Retina (tissue), 1 donor: ENCODE data around the gene PDE10A.

Source experiments
- DNase-seq: peaks from one replicate; pipeline ENCODE4 v3.0.0-alpha.2; 2016

The PDE10A gene

GRCh38 chr6:165653607-165654006 is 9.4 kb downstream of the PDE10A start:
- DNase-seq: no peak

GRCh38 chr6:165653196-165653595 is 9.8 kb downstream of the PDE10A start:
- DNase-seq: no peak

- DNase-seq: no peak
Observed at GRCh38 chr6:165652766-165653165, 10.3 kb downstream of the PDE10A start.

- peak; percentile 42 for DNase-seq
Observed at GRCh38 chr6:165649166-165650137, 13.6 kb downstream of the PDE10A start.

GRCh38 chr6:165647041-165647440 is 16.0 kb downstream of the PDE10A start:
- no peak for DNase-seq

GRCh38 chr6:165645919-165646318 is 17.1 kb downstream of the PDE10A start:
- DNase-seq: no peak

- no peak for DNase-seq
Observed at GRCh38 chr6:165644586-165645266, 18.3 kb downstream of the PDE10A start.

GRCh38 chr6:165643015-165643414 is 20.0 kb downstream of the PDE10A start:
- DNase-seq: no peak

- no peak for DNase-seq
Observed at GRCh38 chr6:165641672-165642156, 21.3 kb downstream of the PDE10A start.

- no peak for DNase-seq
Observed at GRCh38 chr6:165640806-165641205, 22.2 kb downstream of the PDE10A start.

- no peak for DNase-seq
Observed at GRCh38 chr6:165638530-165638929, 24.5 kb downstream of the PDE10A start.

GRCh38 chr6:165637586-165637985 is 25.5 kb downstream of the PDE10A start:
- no peak for DNase-seq

GRCh38 chr6:165636402-165637048 is 26.5 kb downstream of the PDE10A start:
- no peak for DNase-seq

GRCh38 chr6:165635965-165636364 is 27.1 kb downstream of the PDE10A start:
- no peak for DNase-seq

- DNase-seq: no peak
Observed at GRCh38 chr6:165634101-165634880, 28.8 kb downstream of the PDE10A start.

GRCh38 chr6:165632194-165632593 is 30.8 kb downstream of the PDE10A start:
- DNase-seq: no peak

- DNase-seq: no peak
Observed at GRCh38 chr6:165630544-165630953, 32.5 kb downstream of the PDE10A start.

- DNase-seq: no peak
Observed at GRCh38 chr6:165628955-165629354, 34.1 kb downstream of the PDE10A start.

GRCh38 chr6:165627366-165627765 is 35.7 kb downstream of the PDE10A start:
- DNase-seq: no peak

GRCh38 chr6:165626711-165627110 is 36.3 kb downstream of the PDE10A start:
- DNase-seq: no peak

- DNase-seq: no peak
Observed at GRCh38 chr6:165624871-165625639, 38.0 kb downstream of the PDE10A start.

GRCh38 chr6:165621940-165622339 is 41.1 kb downstream of the PDE10A start:
- DNase-seq: no peak
